SU-DHL-6 (cell line): Measurements from ENCODE around the gene BEND7.

Source experiments
- H2AFZ ChIP-seq: fragments of 200-600 bp; sonication (generic); 2 replicates; pipeline ENCODE4 v1.6.1; 2014; ENCODE audit warnings: low read depth, mild to moderate bottlenecking, moderate library complexity, mixed read lengths, antibody characterized with exemption, low read length; ENCODE audit not compliant: severe bottlenecking
- H3F3A ChIP-seq: fragments of 200-600 bp; shearing (Covaris generic); 2 replicates; pipeline ENCODE4 v1.6.0; 2016; ENCODE audit warnings: antibody characterized with exemption, mild to moderate bottlenecking; ENCODE audit not compliant: insufficient read depth
- H3K27ac ChIP-seq: fragments of 200-600 bp; sonication (generic); 2 replicates; pipeline ENCODE4 v1.5.1; 2016; ENCODE audit warnings: low read depth, mild to moderate bottlenecking, low read length, moderate library complexity, mixed read lengths
- H3K27me3 ChIP-seq: fragments of 200-600 bp; sonication (generic), shearing (Covaris generic); 2 replicates; pipeline ENCODE4 v1.6.0; 2014; ENCODE audit warnings: mild to moderate bottlenecking, low read length
- H3K36me3 ChIP-seq: fragments of 200-600 bp; sonication (generic); 2 replicates; pipeline ENCODE4 v1.6.1; 2014; ENCODE audit warnings: mild to moderate bottlenecking, low read length, mixed read lengths
- H3K4me2 ChIP-seq: fragments of 300-600, 200-600 bp; shearing (Covaris generic), sonication (generic); 2 replicates; pipeline ENCODE4 v1.6.0; 2014; ENCODE audit warnings: low read length, low read depth, mild to moderate bottlenecking; ENCODE audit not compliant: poor library complexity, severe bottlenecking
- H3K4me3 ChIP-seq: fragments of 200-600 bp; sonication (generic); 2 replicates; pipeline ENCODE4 v1.5.1; 2014; ENCODE audit warnings: antibody characterized with exemption, low read length, mild to moderate bottlenecking, mixed read lengths; ENCODE audit not compliant: insufficient read depth, poor library complexity, severe bottlenecking
- H3K79me2 ChIP-seq: fragments of 200-600 bp; sonication (generic); 2 replicates; pipeline ENCODE4 v1.6.1; 2014; ENCODE audit warnings: mild to moderate bottlenecking, low read length, moderate library complexity; ENCODE audit not compliant: insufficient read depth
- H3K9ac ChIP-seq: fragments of 200-600 bp; sonication (generic); 2 replicates; pipeline ENCODE4 v1.7.0; 2014; ENCODE audit warnings: mild to moderate bottlenecking, low read length
- H3K9me2 ChIP-seq: fragments of 200-600 bp; sonication (generic); replicated peaks from 2 replicates; pipeline ENCODE4 v1.6.1; 2014; ENCODE audit warnings: low read length; ENCODE audit not compliant: insufficient read depth
- H3K9me3 ChIP-seq: fragments of 200-600 bp; sonication (generic); 2 replicates; pipeline ENCODE4 v1.6.1; 2014; ENCODE audit warnings: low read length, mixed read lengths; ENCODE audit not compliant: insufficient read depth
- H4K20me1 ChIP-seq: fragments of 200-600 bp; sonication (generic); 2 replicates; pipeline ENCODE4 v1.6.1; 2014; ENCODE audit warnings: low read depth, mild to moderate bottlenecking, antibody characterized with exemption, low read length, moderate library complexity, mixed read lengths
- CTCF ChIP-seq: fragments of 200-600 bp; sonication (generic); IDR thresholded peaks from one replicate; pipeline ENCODE4 v1.5.1; 2017; ENCODE audit warnings: antibody characterized with exemption, mild to moderate bottlenecking, low read length, moderate library complexity; ENCODE audit not compliant: insufficient read depth, poor library complexity, severe bottlenecking
- EZH2phosphoT487 ChIP-seq: fragments of 200-600 bp; sonication (generic), shearing (Covaris generic); conservative IDR thresholded peaks from 2 replicates; pipeline ENCODE4 v1.6.1; 2018; ENCODE audit warnings: mild to moderate bottlenecking, antibody characterized with exemption, low read length, moderate library complexity, mixed read lengths

Gene BEND7

GRCh38 chr10:13399752-13400151, 129.1 kb downstream of the BEND7 start:
- Histone ChIP-seq H3K9me3 (no peaks in the 10 kb centered on the region), H3K27ac (no peak overlapping the region), H3K9me2 (no peaks in the 10 kb centered on the region), H3K27me3 (no peaks in the 10 kb centered on the region), H3K4me2 (no peak overlapping the region), H3K36me3 (no peaks in the 10 kb centered on the region), H3F3A (no peaks in the 10 kb centered on the region), H4K20me1 (no peaks in the 10 kb centered on the region), H3K9ac (no peak overlapping the region), H3K4me3 (no peak overlapping the region), H3K79me2 (no peaks in the 10 kb centered on the region), H2AFZ (no peak overlapping the region)
- TF ChIP-seq EZH2phosphoT487 (no peak), CTCF (no peak)

DNA sequence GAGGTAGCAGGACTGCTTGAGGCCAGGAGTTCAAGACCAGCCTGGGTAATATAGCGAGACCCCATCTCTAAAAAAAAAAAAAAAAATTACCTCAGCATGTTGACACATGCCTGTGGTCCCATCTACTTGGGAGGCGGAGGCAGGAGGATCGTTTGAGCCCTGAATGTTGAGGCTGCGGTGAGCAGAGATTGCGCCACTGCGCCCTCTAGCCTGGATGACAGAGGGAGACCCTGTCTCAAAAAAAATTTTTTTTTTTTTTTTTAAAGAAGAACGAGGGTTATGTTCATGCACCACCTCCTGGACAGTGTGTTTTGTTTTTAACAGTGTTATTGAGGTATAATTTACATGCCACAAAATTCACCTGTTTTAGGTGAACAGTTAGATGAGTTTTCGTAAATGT, 129.6 kb downstream of the BEND7 start:
- no peaks in the 10 kb centered on the region for H3K27me3 ChIP-seq
- H3K27ac ChIP-seq: no peak overlapping the region
- H4K20me1 ChIP-seq: no peaks in the 10 kb centered on the region
- H2AFZ ChIP-seq: no peak overlapping the region
- H3K4me2 ChIP-seq: no peak overlapping the region
- H3K9me2 ChIP-seq: no peaks in the 10 kb centered on the region
- H3K4me3 ChIP-seq: no peak overlapping the region
- H3K9ac ChIP-seq: no peak overlapping the region
- no peaks in the 10 kb centered on the region for H3K36me3 ChIP-seq
- H3K9me3 ChIP-seq: no peaks in the 10 kb centered on the region
- TF ChIP-seq EZH2phosphoT487: no peak
- no peak for TF ChIP-seq CTCF
- H3K79me2 ChIP-seq: no peaks in the 10 kb centered on the region
- H3F3A ChIP-seq: no peaks in the 10 kb centered on the region

DNA sequence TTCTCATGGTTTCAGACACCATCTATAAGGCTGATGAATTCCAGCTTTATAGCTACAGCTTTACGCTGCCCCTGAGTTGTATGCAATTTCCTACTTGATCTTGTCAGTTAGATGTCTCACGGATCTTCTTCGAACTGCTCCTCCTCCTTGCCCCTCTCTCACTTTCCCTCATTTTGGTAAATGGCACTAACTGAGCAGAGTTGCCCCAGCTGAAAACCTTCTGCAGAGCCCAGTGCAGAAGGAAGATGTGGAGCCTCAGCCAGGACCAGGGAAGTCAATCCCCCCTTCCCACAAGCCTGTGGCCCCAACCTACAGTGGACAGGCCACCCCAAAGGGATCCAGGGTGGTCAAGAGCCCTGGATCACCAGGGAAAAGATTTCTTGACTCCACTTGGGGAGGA, 131.8 kb downstream of the BEND7 start:
- Histone ChIP-seq H3K9me2 (no peaks in the 10 kb centered on the region), H3F3A (no peaks in the 10 kb centered on the region), H3K4me2 (no peak overlapping the region), H3K9me3 (no peaks in the 10 kb centered on the region), H4K20me1 (no peaks in the 10 kb centered on the region), H3K4me3 (no peak overlapping the region), H3K79me2 (no peaks in the 10 kb centered on the region), H3K27ac (no peak overlapping the region), H2AFZ (no peak overlapping the region), H3K27me3 (no peaks in the 10 kb centered on the region), H3K36me3 (no peaks in the 10 kb centered on the region), H3K9ac (no peak overlapping the region)
- TF ChIP-seq EZH2phosphoT487 (no peak), CTCF (no peak)

- no peak overlapping the region for H3K4me2 ChIP-seq
- no peak for TF ChIP-seq EZH2phosphoT487
- TF ChIP-seq CTCF: no peak
- no peak overlapping the region for H2AFZ ChIP-seq
- no peaks in the 10 kb centered on the region for H3K36me3 ChIP-seq
- no peaks in the 10 kb centered on the region for H3K79me2 ChIP-seq
- H3K27me3 ChIP-seq: no peaks in the 10 kb centered on the region
- no peaks in the 10 kb centered on the region for H3K9me2 ChIP-seq
- no peaks in the 10 kb centered on the region for H3K9me3 ChIP-seq
- no peak overlapping the region for H3K4me3 ChIP-seq
- no peak overlapping the region for H3K9ac ChIP-seq
- H3K27ac ChIP-seq: no peak overlapping the region
- H4K20me1 ChIP-seq: no peaks in the 10 kb centered on the region
- no peaks in the 10 kb centered on the region for H3F3A ChIP-seq
These were observed 132.4 kb downstream of the BEND7 start for GRCh38 chr10:13396369-13396768.
